Non-pigmented ciliary epithelial cell (primary cell): ENCODE data around the gene TUT1.

Source experiments
- DNase-seq: peaks from one replicate; pipeline ENCODE4 v3.0.0-alpha.2; 2010; ENCODE audit warnings: low read depth

The TUT1 gene

GRCh38 chr11:62542111-62542745, 49.1 kb downstream of the TUT1 start:
- DNase-seq, result no peak

- DNase-seq, result no peak
Observed at GRCh38 chr11:62540804-62541701, 50.3 kb downstream of the TUT1 start.

GRCh38 chr11:62539238-62539925, 51.9 kb downstream of the TUT1 start:
- peak; percentile 67 for DNase-seq

GRCh38 chr11:62538470-62539237, 52.7 kb downstream of the TUT1 start:
- DNase-seq, result no peak

GRCh38 chr11:62536301-62536957, 54.9 kb downstream of the TUT1 start:
- no peak for DNase-seq

- DNase-seq, result no peak
Observed at GRCh38 chr11:62535802-62536201, 55.5 kb downstream of the TUT1 start.

- DNase-seq, result no peak
Observed at GRCh38 chr11:62534779-62535545, 56.4 kb downstream of the TUT1 start.

- DNase-seq, result no peak
Observed at GRCh38 chr11:62532096-62532495, 59.2 kb downstream of the TUT1 start.
